Small intestine (tissue), 7 donors: ENCODE measurements around the gene COL23A1. TPM values are rescaled to one million over a fixed set of nuclear protein-coding genes. Genes with fewer than 3 reads are reported as not detected.
"Not testable (repeated sequence)": the region's sequence is repeated elsewhere in the genome, so short reads cannot be mapped to it uniquely, and the experiment has no call there.

ENCODE experiments used
- DNase-seq, 2 donors: peaks; one replicate each; pipeline versions ENCODE4 v3.0.0 to v3.0.0-alpha.2; 2013
- FAIRE-seq: peaks from 2 replicates; lab custom pipeline; 2012; peaks lifted over from hg19 to GRCh38; lab: Jason Lieb, UNC
- H3K27ac ChIP-seq, 3 donors: one replicate each; pipeline ENCODE4 v1.5.1; 2013; ENCODE audit warnings: low read length in 2 of 3, mild to moderate bottlenecking in 2 of 3, control low read depth in 1 of 3, inconsistent platforms in 1 of 3, low read depth in 1 of 3, moderate library complexity in 1 of 3
- H3K27me3 ChIP-seq, 3 donors: one replicate each; pipeline ENCODE4 v1.6.1; 2013; ENCODE audit warnings: low read length in 3 of 3, inconsistent platforms in 1 of 3; ENCODE audit not compliant: control insufficient read depth in 3 of 3, insufficient read depth in 3 of 3
- H3K36me3 ChIP-seq, 3 donors: one replicate each; pipeline ENCODE4 v1.6.1; 2013; ENCODE audit warnings: low read length in 3 of 3, inconsistent platforms in 1 of 3, low read depth in 1 of 3, mild to moderate bottlenecking in 1 of 3, moderate library complexity in 1 of 3; ENCODE audit not compliant: control insufficient read depth in 3 of 3, insufficient read depth in 2 of 3
- H3K4me1 ChIP-seq, 3 donors: one replicate each; pipeline ENCODE4 v1.6.1; 2013; ENCODE audit warnings: low read length in 2 of 3, inconsistent platforms in 1 of 3, low read depth in 1 of 3, mild to moderate bottlenecking in 1 of 3, moderate library complexity in 1 of 3; ENCODE audit not compliant: control insufficient read depth in 3 of 3, insufficient read depth in 2 of 3
- H3K4me3 ChIP-seq, 3 donors: one replicate each; pipeline ENCODE4 v1.5.1; 2013; ENCODE audit warnings: low read length in 3 of 3, control low read depth in 1 of 3, inconsistent platforms in 1 of 3, low read depth in 1 of 3, mild to moderate bottlenecking in 1 of 3, moderate library complexity in 1 of 3
- H3K9me3 ChIP-seq, 2 donors: one replicate each; pipeline ENCODE4 v1.6.1; 2013; ENCODE audit warnings: low read depth in 1 of 2, low read length in 1 of 2; ENCODE audit not compliant: control insufficient read depth in 2 of 2, insufficient read depth in 1 of 2
- WGBS, 3 donors: extraction: QIAGEN DNeasy Blood & Tissue Kit; methylation state at CpG; one replicate each; pipeline ENCODE4 v1.1.7; 2013; 5-methylcytosine and 5-hydroxymethylcytosine counted together
- polyA plus RNA-seq, 4 donors: library from polyadenylated mRNA; stranded (reverse) in 3 of 4; unstranded in 1 of 4; fragments of 200-250 nt in 3 of 4; fragments of 120-200 nt in 1 of 4; gene quantifications; one replicate each; pipeline versions ENCODE4 v1.2.1 to v1.2.3, GENCODE V29; 2013
- donor health status: healthy with polysubstance abuse.
- donor health status: control.
- donor health status: control.
- donor health status: Bipolar disorder and iron deficiency.
- donor health status: healthy.

Gene COL23A1
- polyA plus RNA-seq, 4 donors = 1.4 to 3.2 (median 1.6) TPM; not detected in 1

- FAIRE-seq, H3K4me3 ChIP-seq, DNase-seq, H3K9me3 ChIP-seq, H3K27ac ChIP-seq, H3K4me1 ChIP-seq, H3K36me3 ChIP-seq, H3K27me3 ChIP-seq: not testable (repeated sequence)
- 76 to 91% (median 84%) methylated on average over 16 of the region's 16 CpGs for WGBS, 3 donors
Measured at GRCh38 chr5:178302321-178302720, 287.9 kb downstream of the COL23A1 start.

- DNase-seq (no peak), FAIRE-seq (no peak)
- Histone ChIP-seq H3K27ac (no peak overlapping the region), H3K4me1 (no peaks in the 10 kb centered on the region), H3K9me3 (no peaks in the 10 kb centered on the region), H3K4me3 (no peak overlapping the region), H3K36me3 (no peaks in the 10 kb centered on the region), H3K27me3 (no peaks in the 10 kb centered on the region)
- WGBS, 3 donors = 87 to 94% (median 88%) methylated on average over 12 to 15 of the region's 15 CpGs
Measured at GRCh38 chr5:178301641-178302040, 288.6 kb downstream of the COL23A1 start.

GRCh38 chr5:178298283-178298807 is 291.8 kb downstream of the COL23A1 start:
- 90 to 92% (median 90%) methylated on average over 4 of the region's 4 CpGs for WGBS, 3 donors
- no peak for DNase-seq

GRCh38 chr5:178297751-178298150 is 292.4 kb downstream of the COL23A1 start:
- Histone ChIP-seq H3K36me3 (no peaks in the 10 kb centered on the region), H3K27me3 (no peaks in the 10 kb centered on the region), H3K27ac (no peak overlapping the region), H3K4me3 (no peak overlapping the region), H3K9me3 (no peaks in the 10 kb centered on the region), H3K4me1 (no peaks in the 10 kb centered on the region)
- no peak for DNase-seq
- WGBS, 3 donors = 66 to 77% (median 67%) methylated on average over 8 of the region's 8 CpGs
- FAIRE-seq = no peak

More at GRCh38 chr5:178298283-178298807, 291.8 kb downstream of the COL23A1 start:
- Histone ChIP-seq H3K27me3 (no peaks in the 10 kb centered on the region), H3K4me3 (no peak overlapping the region), H3K27ac (no peak overlapping the region), H3K4me1 (no peaks in the 10 kb centered on the region), H3K36me3 (no peaks in the 10 kb centered on the region), H3K9me3 (no peaks in the 10 kb centered on the region)
- FAIRE-seq = no peak

GRCh38 chr5:178296066-178296465 is 294.1 kb downstream of the COL23A1 start:
- H3K4me1 ChIP-seq = no peaks in the 10 kb centered on the region
- H3K36me3 ChIP-seq = no peaks in the 10 kb centered on the region
- FAIRE-seq = no peak
- H3K4me3 ChIP-seq = no peak overlapping the region
- no peak for DNase-seq
- no peaks in the 10 kb centered on the region for H3K27me3 ChIP-seq
- no peak overlapping the region for H3K27ac ChIP-seq
- H3K9me3 ChIP-seq = no peaks in the 10 kb centered on the region
- WGBS, 3 donors = 78 to 81% (median 81%) methylated on average over 6 of the region's 6 CpGs

DNA sequence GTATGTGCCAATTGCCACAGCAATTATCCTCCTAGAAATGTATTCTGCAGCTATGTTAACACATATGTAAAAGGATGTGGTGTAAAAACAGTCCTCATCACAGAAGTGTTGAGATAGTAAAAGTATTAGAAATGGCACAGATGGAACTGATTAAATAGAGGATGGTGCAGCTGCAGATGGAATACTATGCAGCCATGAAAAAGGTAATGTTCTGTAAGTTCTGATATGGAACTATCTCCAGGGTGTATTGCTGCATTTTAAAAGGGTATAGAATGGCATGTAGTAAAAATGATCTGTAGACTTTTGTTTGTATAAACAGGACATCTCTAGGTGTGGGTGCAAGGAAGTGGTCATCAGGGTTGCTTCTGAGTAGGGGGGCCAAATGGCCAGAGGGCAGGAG is 294.6 kb downstream of the COL23A1 start:
- no peak for FAIRE-seq
- Histone ChIP-seq H3K4me1 (no peaks in the 10 kb centered on the region), H3K4me3 (no peak overlapping the region), H3K9me3 (no peaks in the 10 kb centered on the region), H3K27me3 (peaks cover 0 to 3% (median 0%) of the 10 kb centered on the region in 3 donors), H3K36me3 (no peaks in the 10 kb centered on the region), H3K27ac (no peak overlapping the region)
- DNase-seq = no peak

DNA sequence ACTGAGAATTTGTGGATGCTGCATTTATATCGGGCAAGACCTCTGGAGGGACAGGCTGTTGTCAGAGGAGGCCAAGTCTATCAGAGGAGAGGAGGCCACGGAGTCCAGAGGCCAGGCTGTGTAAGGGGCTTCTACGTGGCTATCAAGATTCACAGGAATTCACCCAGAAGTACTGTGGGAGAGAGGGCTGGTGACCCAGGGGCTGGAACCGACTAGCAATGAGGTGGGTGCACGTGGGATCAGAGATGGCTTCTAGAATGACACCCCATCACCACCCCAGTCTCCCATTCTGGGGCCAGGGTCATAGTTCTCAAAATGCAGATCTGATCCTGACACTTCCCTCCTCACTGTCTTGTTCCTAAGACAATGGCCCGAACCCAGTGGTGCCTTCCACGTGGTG is 296.4 kb downstream of the COL23A1 start:
- 71 to 78% (median 76%) methylated on average over 7 of the region's 7 CpGs for WGBS, 3 donors
- H3K27me3 ChIP-seq = peaks cover 0 to 5% (median 0%) of the 10 kb centered on the region in 3 donors
- H3K9me3 ChIP-seq = no peaks in the 10 kb centered on the region
- H3K27ac ChIP-seq = no peak overlapping the region
- FAIRE-seq = no peak
- no peaks in the 10 kb centered on the region for H3K36me3 ChIP-seq
- DNase-seq = no peak
- H3K4me3 ChIP-seq = no peak overlapping the region
- H3K4me1 ChIP-seq = no peaks in the 10 kb centered on the region

DNA sequence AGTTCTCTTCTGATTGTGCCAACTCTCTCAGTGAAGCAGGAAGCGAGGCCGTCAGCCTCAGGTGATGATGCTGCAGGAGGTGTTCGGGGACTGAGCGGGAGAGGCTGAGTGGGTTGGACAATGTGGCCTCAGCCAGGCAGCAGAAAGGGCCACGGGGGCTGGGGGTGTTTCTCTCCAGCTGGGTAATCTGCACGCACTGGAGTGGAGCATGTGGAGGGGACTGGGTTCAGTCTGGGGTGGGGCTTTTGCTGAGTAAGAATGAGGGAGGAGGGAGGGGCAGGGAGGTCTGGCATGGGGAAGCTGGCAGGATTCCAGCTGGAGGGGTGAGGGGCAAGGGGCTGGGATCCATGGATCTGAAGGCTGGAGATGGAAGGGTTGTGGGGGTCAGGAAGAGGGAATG is 296.8 kb downstream of the COL23A1 start:
- DNase-seq (no peak), FAIRE-seq (no peak)
- H3K9me3 ChIP-seq = no peaks in the 10 kb centered on the region
- peaks cover 0 to 5% (median 0%) of the 10 kb centered on the region in 3 donors for H3K27me3 ChIP-seq
- no peaks in the 10 kb centered on the region for H3K36me3 ChIP-seq
- WGBS, 3 donors = 32 to 55% (median 42%) methylated on average over 6 of the region's 6 CpGs
- H3K4me3 ChIP-seq = no peak overlapping the region
- no peak overlapping the region for H3K27ac ChIP-seq
- H3K4me1 ChIP-seq = no peaks in the 10 kb centered on the region

- Histone ChIP-seq H3K4me1 (no peaks in the 10 kb centered on the region), H3K27me3 (peaks cover 0 to 5% (median 0%) of the 10 kb centered on the region in 3 donors), H3K27ac (no peak overlapping the region), H3K36me3 (no peaks in the 10 kb centered on the region), H3K9me3 (no peaks in the 10 kb centered on the region), H3K4me3 (no peak overlapping the region)
- 76 to 82% (median 80%) methylated on average over 3 of the region's 3 CpGs for WGBS, 3 donors
- FAIRE-seq = no peak
- no peak for DNase-seq
Measured at GRCh38 chr5:178292826-178293205, 297.4 kb downstream of the COL23A1 start.
